HepG2 (cell line): ENCODE measurements around the gene ELAVL2. TPM values are rescaled to one million over a fixed set of nuclear protein-coding genes. Genes with fewer than 3 reads are reported as not detected.

Experiments
- ATAC-seq: fragments of 200-7000 bp; cut with Tn5 transposase; 3 replicates; pipeline ENCODE4 v1.9.1; 2020; ENCODE audit warnings: mild to moderate bottlenecking, moderate library complexity
- BruUV-seq: library from RNA; stranded (reverse); fragments of 400-500 nt; replicated peaks from 2 replicates; lab custom pipeline; 2021; lab: Mats Ljungman, UMichigan
- CTCF ChIA-PET: fragments of 300-600 bp; formaldehyde crosslinking; extraction: SDS; loops from one replicate; lab custom pipeline; 2021; ENCODE audit warnings: low total read pairs, inconsistent platforms, low intra/inter-chr PET ratio; lab: Yijun Ruan, JAX
- POLR2A ChIA-PET: fragments of 350-600 bp; sonication (Branson Sonifier 250); formaldehyde crosslinking; loops from one replicate; lab custom pipeline; 2020; ENCODE audit warnings: antibody characterized with exemption, inconsistent platforms; lab: Yijun Ruan, JAX
- DNase-seq: peaks from one replicate; pipeline ENCODE4 v3.0.0-alpha.2; 2015; ENCODE audit warnings: low spot score
- FAIRE-seq: peaks from 3 replicates; lab custom pipeline; 2011; peaks lifted over from hg19 to GRCh38; lab: Jason Lieb, UNC
- H2AFZ ChIP-seq: one replicate; pipeline ENCODE4 v1.6.1; 2011; ENCODE audit warnings: low read length, inconsistent platforms
- H3K27ac ChIP-seq: fragments of 300-600 bp; 3 replicates; pipeline ENCODE4 v1.8.0; 2011; ENCODE audit warnings: mixed run types, mild to moderate bottlenecking, mixed read lengths, low read length, inconsistent platforms; ENCODE audit not compliant: insufficient read depth; ENCODE audit errors: extremely low read length
- H3K27me3 ChIP-seq, 2 experiments: fragments of 200-600 bp in 1 of 2; 2 replicates in 1 of 2; 3 replicates in 1 of 2; pipeline versions ENCODE4 v1.6.0 to v1.8.0; 2011; ENCODE audit warnings: low read length in 2 of 2, mild to moderate bottlenecking in 2 of 2, moderate library complexity in 2 of 2, inconsistent platforms in 1 of 2; ENCODE audit not compliant: insufficient read depth in 2 of 2, control insufficient read depth in 1 of 2
- H3K36me3 ChIP-seq, 2 experiments: fragments of 200-600 bp in 1 of 2; replicated peaks in 1 of 2; 2 replicates in 1 of 2; 3 replicates in 1 of 2; pipeline versions ENCODE4 v1.5.1 to v1.8.0; 2011; ENCODE audit warnings: low read length in 2 of 2, inconsistent platforms in 1 of 2; ENCODE audit not compliant: insufficient read depth in 2 of 2, control insufficient read depth in 1 of 2
- H3K4me1 ChIP-seq: 2 replicates; pipeline ENCODE4 v1.5.1; 2012; ENCODE audit warnings: low read length, inconsistent platforms; ENCODE audit not compliant: insufficient read depth
- H3K4me2 ChIP-seq: 2 replicates; pipeline ENCODE4 v1.6.0; 2011; ENCODE audit warnings: low read depth, low read length, inconsistent platforms
- H3K4me3 ChIP-seq, 3 experiments: fragments of 200-600 bp in 1 of 3; sonication (generic), shearing (Covaris generic) in 1 of 3; replicated peaks in 1 of 3; 2 replicates each; pipeline ENCODE4 v1.5.1; 2011 to 2016; ENCODE audit warnings: low read length in 3 of 3, inconsistent platforms in 2 of 3, low read depth in 2 of 3, mild to moderate bottlenecking in 2 of 3, control low read depth in 1 of 3, mixed read lengths in 1 of 3; ENCODE audit not compliant: insufficient read depth in 1 of 3
- H3K79me2 ChIP-seq: one replicate; pipeline ENCODE4 v1.6.1; 2011; ENCODE audit warnings: low read length, inconsistent platforms; ENCODE audit not compliant: insufficient read depth
- H3K9ac ChIP-seq: 2 replicates; pipeline ENCODE4 v1.6.0; 2011; ENCODE audit warnings: mild to moderate bottlenecking, low read depth, low read length, inconsistent platforms; ENCODE audit not compliant: insufficient read depth
- H3K9me3 ChIP-seq: 2 replicates; pipeline ENCODE4 v1.5.1; 2012; ENCODE audit warnings: mild to moderate bottlenecking, low read length
- H4K20me1 ChIP-seq: 2 replicates; pipeline ENCODE4 v1.6.0; 2011; ENCODE audit warnings: inconsistent platforms, mild to moderate bottlenecking, low read length, moderate library complexity; ENCODE audit not compliant: insufficient read depth
- SMARCC2 ChIP-seq: fragments of 450-650 bp; IDR thresholded peaks from 2 replicates; pipeline ENCODE4 v1.6.1; 2017; ENCODE audit warnings: antibody characterized with exemption, mild to moderate bottlenecking
- TFE3 ChIP-seq: IDR thresholded peaks from 2 replicates; pipeline ENCODE4 v1.6.1; 2016
- ZNF280B ChIP-seq: sonication (generic); formaldehyde crosslinking; IDR thresholded peaks from 2 replicates; pipeline ENCODE4 v1.5.0; 2020; ENCODE audit warnings: missing genetic modification reagents, mild to moderate bottlenecking, borderline replicate concordance
- ZNF615 ChIP-seq: sonication (generic); formaldehyde crosslinking; IDR thresholded peaks from 2 replicates; pipeline ENCODE4 v1.5.0; 2020; ENCODE audit warnings: mild to moderate bottlenecking, missing genetic modification reagents, borderline replicate concordance
- WGBS: methylation state at CpG from one replicate; pipeline ENCODE4 v1.1.6; 2017; ENCODE audit warnings: low lambda C conversion rate; 5-methylcytosine and 5-hydroxymethylcytosine counted together
- in situ Hi-C: cut with HindIII; loops from 2 replicates; pipeline ENCODE4 v1.10.0; 2017; ENCODE audit warnings: low pct_unique_long_range_greater_than_20kb; ENCODE audit not compliant: extremely low pct_ligation_motif_present
- intact Hi-C: fragments of 100-400 bp; cut with micrococcal nuclease; formaldehyde crosslinking; loops from one replicate; pipeline ENCODE4 v1.10.0; 2022; ENCODE audit not compliant: unreplicated experiment
- polyA plus RNA-seq, 8 experiments: library from polyadenylated mRNA; depleted of rRNA in 3 of 8; stranded (reverse) in 7 of 8; unstranded in 1 of 8; fragments of >200 nt; fragmentation: Illumina TruSeq in 4 of 8; extraction: Trizol in 4 of 8; gene quantifications; 2 replicates each; pipeline versions ENCODE4 v1.2.1 to v1.2.3, GENCODE V29; 2011 to 2016; ENCODE audit warnings: low read depth in 4 of 8, missing spikeins in 1 of 8, mixed read lengths in 1 of 8; ENCODE audit not compliant: insufficient read depth in 1 of 8
- total RNA-seq, 5 experiments: library from RNA; depleted of rRNA; stranded (reverse); fragments of >200 nt; fragmentation: Illumina TruSeq; extraction: Trizol; gene quantifications; 2 replicates each; pipeline ENCODE4 v1.2.3, GENCODE V29; 2016; ENCODE audit warnings: low read depth in 1 of 5
- TF ChIP-seq, protein P1 (sequence below): sonication (generic); formaldehyde crosslinking; IDR thresholded peaks from 2 replicates; pipeline ENCODE4 v1.4.0; 2020; ENCODE audit warnings: mild to moderate bottlenecking, missing genetic modification reagents

The ELAVL2 gene
- total and polyA plus RNA-seq, 2 of the 13 experiments (the other 11 are each of a cell fraction or from before 2014, with no cell fraction given): not detected

DNA sequence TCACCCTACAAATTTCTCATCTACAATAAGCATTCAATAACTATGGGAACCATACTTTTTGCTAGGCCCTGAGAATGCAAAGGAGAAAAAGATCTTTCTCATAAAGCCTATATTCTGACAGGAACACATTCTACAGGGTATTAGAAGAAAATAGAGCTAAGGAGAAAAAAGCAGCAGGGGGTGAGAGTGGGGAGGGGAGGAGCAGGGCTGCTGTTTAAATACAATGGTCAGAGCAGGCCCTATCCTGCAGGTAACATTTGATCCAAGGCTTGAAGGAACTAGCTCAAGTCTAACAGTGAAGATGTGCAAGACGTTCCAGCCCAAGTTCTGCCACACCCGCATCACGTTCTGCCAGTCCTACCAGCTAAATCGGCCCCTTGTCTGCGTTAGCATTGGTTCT lies 89.7 kb downstream of the ELAVL2 start (continued):
- no peak for TF ChIP-seq TFE3 (CRISPR knock-in tag)
- no peak for TF ChIP-seq ZNF280B (CRISPR knock-in tag)
- TF ChIP-seq, protein P1, sequence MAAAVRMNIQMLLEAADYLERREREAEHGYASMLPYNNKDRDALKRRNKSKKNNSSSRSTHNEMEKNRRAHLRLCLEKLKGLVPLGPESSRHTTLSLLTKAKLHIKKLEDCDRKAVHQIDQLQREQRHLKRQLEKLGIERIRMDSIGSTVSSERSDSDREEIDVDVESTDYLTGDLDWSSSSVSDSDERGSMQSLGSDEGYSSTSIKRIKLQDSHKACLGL (CRISPR knock-in tag): no peak
- TF ChIP-seq SMARCC2: no peak

GRCh38 chr9:23733495-23734078 lies 92.5 kb downstream of the ELAVL2 start:
- Histone ChIP-seq H3K4me2 (no peak overlapping the region), H4K20me1 (no peaks in the 10 kb centered on the region), H3K4me1 (no peaks in the 10 kb centered on the region), H3K79me2 (no peaks in the 10 kb centered on the region), H3K4me3 (no peak overlapping the region), H3K27me3 (no peaks in the 10 kb centered on the region), H3K36me3 (no peaks in the 10 kb centered on the region), H3K9ac (no peak overlapping the region), H3K27ac (no peak overlapping the region), H3K9me3 (no peaks in the 10 kb centered on the region), H2AFZ (no peak overlapping the region)
- WGBS: 10% methylated on average over 2 of the region's 2 CpGs
- no peak for ATAC-seq
- ChIA-PET CTCF (no interaction called here), POLR2A (no interaction called here)
- no peak for DNase-seq
- TF ChIP-seq ZNF615 (CRISPR knock-in tag): no peak
- in situ Hi-C loops: no loop called here
- intact Hi-C loops: no loop called here
- FAIRE-seq: no peak
- BruUV-seq: no TSS peak
